ENCODE data around the gene UPF1. TPM values are rescaled to one million over a fixed set of nuclear protein-coding genes. Genes with fewer than 3 reads are reported as not detected.
"Not testable (repeated sequence)": the region's sequence is repeated elsewhere in the genome, so short reads cannot be mapped to it uniquely, and the experiment has no call there.

UPF1 gene
- total and polyA plus RNA-seq, 5 experiments from 2014 or later: 7.5 to 112 (median 28.4) TPM

GRCh38 chr19:18901491-18901890 is 69.7 kb downstream of the UPF1 start:
- no peak for ATAC-seq

GRCh38 chr19:18902519-18902918 is 70.8 kb downstream of the UPF1 start:
- POLR2A ChIA-PET: interaction anchor here (0.6 kb wide), 1 partner anchor 16 kb away, joined by 4 read pairs; no protein-coding TSS in a partner anchor
- not testable (repeated sequence) for H3K4me3 Mint-ChIP-seq, H3K27me3 Mint-ChIP-seq, H3K4me1 Mint-ChIP-seq, ATAC-seq, H3K9me3 Mint-ChIP-seq, DNase-seq
- H3K36me3 Mint-ChIP-seq: peaks cover 0 to 41% (median 16%) of the 10 kb centered on the region in 3 donors
- H3K27ac Mint-ChIP-seq: peak overlapping the region in 1 of 10 donors; percentile 65

More at GRCh38 chr19:18901491-18901890, 69.7 kb downstream of the UPF1 start:
- Mint-ChIP-seq H3K27me3 (peaks cover 8 to 15% (median 11%) of the 10 kb centered on the region in 5 donors), H3K36me3 (peaks cover 0 to 43% (median 18%) of the 10 kb centered on the region in 3 donors), H3K27ac (no peak overlapping the region), H3K4me1 (peaks cover 3 to 10% (median 9%) of the 10 kb centered on the region in 4 donors), H3K4me3 (no peak overlapping the region), H3K9me3 (no peaks in the 10 kb centered on the region)
- no peak for DNase-seq
- POLR2A ChIA-PET: interaction anchor here (0.7 kb wide), 1 partner anchor 1716 kb away, joined by 5 read pairs; no protein-coding TSS in a partner anchor

- no peaks in the 10 kb centered on the region for H3K4me1 Mint-ChIP-seq
- peak overlapping the region in 2 of 10 donors; percentile 56 to 93 for H3K27ac Mint-ChIP-seq
- DNase-seq (no peak), ATAC-seq (peak in 1 of 2 donors; percentile 6)
- no peak overlapping the region for H3K4me3 Mint-ChIP-seq
- peaks cover 0 to 44% (median 16%) of the 10 kb centered on the region in 3 donors for H3K36me3 Mint-ChIP-seq
- no peaks in the 10 kb centered on the region for H3K9me3 Mint-ChIP-seq
- H3K27me3 Mint-ChIP-seq: no peaks in the 10 kb centered on the region
- POLR2A ChIA-PET: no interaction called here
These were observed 71.6 kb downstream of the UPF1 start for GRCh38 chr19:18903156-18904037.

- peaks cover 0 to 43% (median 12%) of the 10 kb centered on the region in 3 donors for H3K36me3 Mint-ChIP-seq
These were observed 72.7 kb downstream of the UPF1 start for GRCh38 chr19:18904334-18905057.

GRCh38 chr19:18905058-18905456 is 73.3 kb downstream of the UPF1 start:
- peaks cover 0 to 3% (median 0%) of the 10 kb centered on the region in 4 donors for H3K4me1 Mint-ChIP-seq
- peak overlapping the region in 3 of 10 donors; percentile 58 to 89 (median 80) for H3K27ac Mint-ChIP-seq
- POLR2A ChIA-PET: no interaction called here
- H3K27me3 Mint-ChIP-seq: no peaks in the 10 kb centered on the region
- H3K4me3 Mint-ChIP-seq: no peak overlapping the region
- H3K9me3 Mint-ChIP-seq: no peaks in the 10 kb centered on the region
- no peak for DNase-seq
- no peak for ATAC-seq
- H3K36me3 Mint-ChIP-seq: peaks cover 0 to 43% (median 12%) of the 10 kb centered on the region in 3 donors

More at GRCh38 chr19:18904334-18905057, 72.7 kb downstream of the UPF1 start:
- H3K9me3 Mint-ChIP-seq: no peaks in the 10 kb centered on the region
- H3K4me1 Mint-ChIP-seq: no peaks in the 10 kb centered on the region
- POLR2A ChIA-PET: interaction anchor here (0.6 kb wide), 1 partner anchor 139 kb away, joined by 3 read pairs; no protein-coding TSS in a partner anchor
- DNase-seq (no peak), ATAC-seq (no peak)
- H3K27ac Mint-ChIP-seq: peak overlapping the region in 2 of 10 donors; percentile 80 to 89
- H3K4me3 Mint-ChIP-seq: no peak overlapping the region
- H3K27me3 Mint-ChIP-seq: no peaks in the 10 kb centered on the region

- POLR2A ChIA-PET: interaction anchor here (0.6 kb wide), 1 partner anchor 393 kb away, joined by 3 read pairs; no protein-coding TSS in a partner anchor
- H3K4me3 Mint-ChIP-seq: no peak overlapping the region
- no peaks in the 10 kb centered on the region for H3K27me3 Mint-ChIP-seq
- H3K27ac Mint-ChIP-seq: peak overlapping the region in 3 of 10 donors; percentile 58 to 89 (median 62)
- no peaks in the 10 kb centered on the region for H3K9me3 Mint-ChIP-seq
- no peak for DNase-seq
- peak in 1 of 2 donors; percentile 15 for ATAC-seq
- H3K36me3 Mint-ChIP-seq: peaks cover 0 to 40% (median 11%) of the 10 kb centered on the region in 3 donors
- peaks cover 0 to 3% (median 0%) of the 10 kb centered on the region in 4 donors for H3K4me1 Mint-ChIP-seq
These were observed 73.9 kb downstream of the UPF1 start for GRCh38 chr19:18905513-18906236.

- DNase-seq: no peak
- Mint-ChIP-seq H3K27ac (no peak overlapping the region), H3K4me3 (no peak overlapping the region), H3K27me3 (no peaks in the 10 kb centered on the region), H3K9me3 (no peaks in the 10 kb centered on the region), H3K4me1 (peaks cover 0 to 3% (median 0%) of the 10 kb centered on the region in 4 donors), H3K36me3 (peaks cover 0 to 39% (median 3%) of the 10 kb centered on the region in 3 donors)
- POLR2A ChIA-PET: interaction anchor here (1.3 kb wide), 1 partner anchor 12 kb away, joined by 4 read pairs; the partner anchor contains the start of genes COPE and DDX49
- ATAC-seq: no peak
These were observed 75.1 kb downstream of the UPF1 start for GRCh38 chr19:18906605-18907519.

- H3K4me1 Mint-ChIP-seq: peaks cover 9 to 14% (median 11%) of the 10 kb centered on the region in 4 donors
- no peaks in the 10 kb centered on the region for H3K27me3 Mint-ChIP-seq
- ATAC-seq: no peak
- H3K27ac Mint-ChIP-seq: peak overlapping the region in 1 of 10 donors; percentile 34
- peaks cover 0 to 46% (median 3%) of the 10 kb centered on the region in 3 donors for H3K36me3 Mint-ChIP-seq
- POLR2A ChIA-PET: no interaction called here
- DNase-seq: no peak
- no peak overlapping the region for H3K4me3 Mint-ChIP-seq
- no peaks in the 10 kb centered on the region for H3K9me3 Mint-ChIP-seq
These were observed 77.3 kb downstream of the UPF1 start for GRCh38 chr19:18908917-18909619.

GRCh38 chr19:18910010-18910409 is 78.3 kb downstream of the UPF1 start:
- POLR2A ChIA-PET: no interaction called here
- Mint-ChIP-seq H3K4me3 (no peak overlapping the region), H3K9me3 (no peaks in the 10 kb centered on the region), H3K4me1 (peaks cover 10 to 19% (median 13%) of the 10 kb centered on the region in 4 donors), H3K27me3 (no peaks in the 10 kb centered on the region), H3K27ac (no peak overlapping the region), H3K36me3 (peaks cover 0 to 50% (median 4%) of the 10 kb centered on the region in 3 donors)
- ATAC-seq (no peak), DNase-seq (no peak)

- Mint-ChIP-seq H3K27me3 (no peaks in the 10 kb centered on the region), H3K27ac (no peak overlapping the region), H3K4me3 (no peak overlapping the region), H3K4me1 (peaks cover 14 to 27% (median 17%) of the 10 kb centered on the region in 4 donors), H3K9me3 (no peaks in the 10 kb centered on the region), H3K36me3 (peaks cover 0 to 52% (median 6%) of the 10 kb centered on the region in 3 donors)
- POLR2A ChIA-PET: no interaction called here
- ATAC-seq (no peak), DNase-seq (no peak)
These were observed 79.2 kb downstream of the UPF1 start for GRCh38 chr19:18910801-18911436.

Data from naive thymus-derived CD8-positive, alpha-beta T cell (primary cell).